ENCODE results near the gene ADGRV1. TPM values are rescaled to one million over a fixed set of nuclear protein-coding genes. Genes with fewer than 3 reads are reported as not detected.

Gene ADGRV1
- total and polyA plus RNA-seq, 7 experiments from 2014 or later = 0.32 to 1.1 TPM; not detected in 5

GRCh38 chr5:90718387-90718786 is 159.8 kb downstream of the ADGRV1 start:
- no peaks in the 10 kb centered on the region for H3K27me3 ChIP-seq (ENCODE audit: control insufficient read depth in 2 of 2, insufficient read depth in 2 of 2, low read length in 2 of 2)
- H3K4me3 ChIP-seq (ENCODE audit: low read length) = no peak overlapping the region
- ChIA-PET POLR2A (no interaction called here), CTCF (no interaction called here)
- no peaks in the 10 kb centered on the region for H3K9me3 ChIP-seq (ENCODE audit: control insufficient read depth in 2 of 3, low read length in 3 of 3)
- Mint-ChIP-seq H3K36me3 (no peaks in the 10 kb centered on the region), H3K27me3 (peaks cover 0 to 12% (median 8%) of the 10 kb centered on the region in 5 donors), H3K4me3 (no peak overlapping the region), H3K9me3 (peaks cover 0 to 2% (median 0%) of the 10 kb centered on the region in 11 donors), H3K4me1 (no peaks in the 10 kb centered on the region), H3K27ac (no peak overlapping the region)
- ATAC-seq (no peak), DNase-seq (no peak)
- no peaks in the 10 kb centered on the region for H3K4me1 ChIP-seq (ENCODE audit: control insufficient read depth in 2 of 2, insufficient read depth in 2 of 2, low read length in 2 of 2)
- H3K36me3 ChIP-seq (ENCODE audit: control insufficient read depth in 2 of 3, insufficient read depth in 3 of 3, low read length in 3 of 3) = no peaks in the 10 kb centered on the region
- intact Hi-C loops (cut with micrococcal nuclease) = no loop called here
- H3K27ac ChIP-seq (ENCODE audit: low read depth, low read length) = no peak overlapping the region

- no peaks in the 10 kb centered on the region for H3K36me3 Mint-ChIP-seq
- CTCF ChIA-PET = no interaction called here
- H3K9me3 ChIP-seq (ENCODE audit: control insufficient read depth in 2 of 3, low read length in 3 of 3) = no peaks in the 10 kb centered on the region
- POLR2A ChIA-PET = no interaction called here
- DNase-seq (no peak), ATAC-seq (no peak)
- no peaks in the 10 kb centered on the region for H3K4me1 Mint-ChIP-seq
- H3K27me3 ChIP-seq (ENCODE audit: control insufficient read depth in 2 of 2, insufficient read depth in 2 of 2, low read length in 2 of 2) = no peaks in the 10 kb centered on the region
- H3K36me3 ChIP-seq (ENCODE audit: control insufficient read depth in 2 of 3, insufficient read depth in 3 of 3, low read length in 3 of 3) = no peaks in the 10 kb centered on the region
- peaks cover 0 to 20% (median 5%) of the 10 kb centered on the region in 5 donors for H3K27me3 Mint-ChIP-seq
- no peak overlapping the region for H3K4me3 Mint-ChIP-seq
- H3K4me1 ChIP-seq (ENCODE audit: control insufficient read depth in 2 of 2, insufficient read depth in 2 of 2, low read length in 2 of 2) = no peaks in the 10 kb centered on the region
- no peak overlapping the region for H3K27ac Mint-ChIP-seq
- H3K27ac ChIP-seq (ENCODE audit: low read depth, low read length) = no peak overlapping the region
- no peak overlapping the region for H3K4me3 ChIP-seq (ENCODE audit: low read length)
- intact Hi-C loops (cut with micrococcal nuclease) = no loop called here
- peaks cover 2 to 37% (median 19%) of the 10 kb centered on the region in 11 donors for H3K9me3 Mint-ChIP-seq
Measured at GRCh38 chr5:90739567-90739966, 181.0 kb downstream of the ADGRV1 start.

- H3K36me3 ChIP-seq (ENCODE audit: control insufficient read depth in 2 of 3, insufficient read depth in 3 of 3, low read length in 3 of 3) = no peaks in the 10 kb centered on the region
- CTCF ChIA-PET = no interaction called here
- no peak for ATAC-seq
Measured at GRCh38 chr5:90740244-90740799, 181.7 kb downstream of the ADGRV1 start.

GRCh38 chr5:90741022-90741564 is 182.5 kb downstream of the ADGRV1 start:
- H3K4me1 Mint-ChIP-seq = no peaks in the 10 kb centered on the region
- DNase-seq (no peak), ATAC-seq (no peak)
- Histone ChIP-seq H3K27me3 (ENCODE audit: control insufficient read depth in 2 of 2, insufficient read depth in 2 of 2, low read length in 2 of 2) (no peaks in the 10 kb centered on the region), H3K4me1 (ENCODE audit: control insufficient read depth in 2 of 2, insufficient read depth in 2 of 2, low read length in 2 of 2) (no peaks in the 10 kb centered on the region), H3K9me3 (ENCODE audit: control insufficient read depth in 2 of 3, low read length in 3 of 3) (no peaks in the 10 kb centered on the region), H3K4me3 (ENCODE audit: low read length) (no peak overlapping the region), H3K27ac (ENCODE audit: low read depth, low read length) (no peak overlapping the region), H3K36me3 (ENCODE audit: control insufficient read depth in 2 of 3, insufficient read depth in 3 of 3, low read length in 3 of 3) (no peaks in the 10 kb centered on the region)
- intact Hi-C loops (cut with micrococcal nuclease) = no loop called here
- peaks cover 2 to 37% (median 19%) of the 10 kb centered on the region in 11 donors for H3K9me3 Mint-ChIP-seq
- no peaks in the 10 kb centered on the region for H3K36me3 Mint-ChIP-seq
- H3K4me3 Mint-ChIP-seq = no peak overlapping the region
- ChIA-PET CTCF (no interaction called here), POLR2A (no interaction called here)
- H3K27ac Mint-ChIP-seq = no peak overlapping the region
- peaks cover 0 to 20% (median 10%) of the 10 kb centered on the region in 5 donors for H3K27me3 Mint-ChIP-seq

More at GRCh38 chr5:90740244-90740799, 181.7 kb downstream of the ADGRV1 start:
- Mint-ChIP-seq H3K36me3 (no peaks in the 10 kb centered on the region), H3K4me3 (no peak overlapping the region), H3K4me1 (no peaks in the 10 kb centered on the region), H3K27me3 (peaks cover 0 to 20% (median 5%) of the 10 kb centered on the region in 5 donors), H3K27ac (no peak overlapping the region), H3K9me3 (peaks cover 2 to 37% (median 19%) of the 10 kb centered on the region in 11 donors)
- POLR2A ChIA-PET = no interaction called here
- Histone ChIP-seq H3K4me1 (ENCODE audit: control insufficient read depth in 2 of 2, insufficient read depth in 2 of 2, low read length in 2 of 2) (no peaks in the 10 kb centered on the region), H3K4me3 (ENCODE audit: low read length) (no peak overlapping the region), H3K9me3 (ENCODE audit: control insufficient read depth in 2 of 3, low read length in 3 of 3) (no peaks in the 10 kb centered on the region), H3K27me3 (ENCODE audit: control insufficient read depth in 2 of 2, insufficient read depth in 2 of 2, low read length in 2 of 2) (no peaks in the 10 kb centered on the region), H3K27ac (ENCODE audit: low read depth, low read length) (no peak overlapping the region)
- DNase-seq = no peak
- intact Hi-C loops (cut with micrococcal nuclease) = no loop called here

GRCh38 chr5:90746119-90746518 is 187.5 kb downstream of the ADGRV1 start:
- H3K9me3 ChIP-seq (ENCODE audit: control insufficient read depth in 2 of 3, low read length in 3 of 3) = no peaks in the 10 kb centered on the region
- no peak overlapping the region for H3K4me3 ChIP-seq (ENCODE audit: low read length)
- intact Hi-C loops (cut with micrococcal nuclease) = no loop called here
- DNase-seq (no peak), ATAC-seq (no peak)
- CTCF ChIA-PET = no interaction called here
- H3K27me3 ChIP-seq (ENCODE audit: control insufficient read depth in 2 of 2, insufficient read depth in 2 of 2, low read length in 2 of 2) = no peaks in the 10 kb centered on the region
- Mint-ChIP-seq H3K27ac (no peak overlapping the region), H3K4me3 (no peak overlapping the region), H3K4me1 (no peaks in the 10 kb centered on the region), H3K27me3 (peaks cover 0 to 26% (median 19%) of the 10 kb centered on the region in 5 donors), H3K9me3 (peaks cover 0 to 7% (median 2%) of the 10 kb centered on the region in 11 donors), H3K36me3 (no peaks in the 10 kb centered on the region)
- POLR2A ChIA-PET = no interaction called here
- no peaks in the 10 kb centered on the region for H3K4me1 ChIP-seq (ENCODE audit: control insufficient read depth in 2 of 2, insufficient read depth in 2 of 2, low read length in 2 of 2)
- H3K36me3 ChIP-seq (ENCODE audit: control insufficient read depth in 2 of 3, insufficient read depth in 3 of 3, low read length in 3 of 3) = no peaks in the 10 kb centered on the region
- no peak overlapping the region for H3K27ac ChIP-seq (ENCODE audit: low read depth, low read length)

- ChIA-PET POLR2A (no interaction called here), CTCF (no interaction called here)
- Histone ChIP-seq H3K27me3 (ENCODE audit: control insufficient read depth in 2 of 2, insufficient read depth in 2 of 2, low read length in 2 of 2) (no peaks in the 10 kb centered on the region), H3K9me3 (ENCODE audit: control insufficient read depth in 2 of 3, low read length in 3 of 3) (no peaks in the 10 kb centered on the region), H3K27ac (ENCODE audit: low read depth, low read length) (no peak overlapping the region), H3K4me3 (ENCODE audit: low read length) (no peak overlapping the region), H3K36me3 (ENCODE audit: control insufficient read depth in 2 of 3, insufficient read depth in 3 of 3, low read length in 3 of 3) (no peaks in the 10 kb centered on the region), H3K4me1 (ENCODE audit: control insufficient read depth in 2 of 2, insufficient read depth in 2 of 2, low read length in 2 of 2) (no peaks in the 10 kb centered on the region)
- ATAC-seq (no peak), DNase-seq (no peak)
- Mint-ChIP-seq H3K9me3 (peaks cover 0 to 6% (median 0%) of the 10 kb centered on the region in 11 donors), H3K36me3 (no peaks in the 10 kb centered on the region), H3K27me3 (peaks cover 0 to 28% (median 20%) of the 10 kb centered on the region in 5 donors), H3K27ac (no peak overlapping the region), H3K4me1 (no peaks in the 10 kb centered on the region), H3K4me3 (no peak overlapping the region)
- intact Hi-C loops (cut with micrococcal nuclease) = no loop called here
Measured at GRCh38 chr5:90747175-90747574, 188.6 kb downstream of the ADGRV1 start.

GRCh38 chr5:90747693-90748092 is 189.1 kb downstream of the ADGRV1 start:
- no peak overlapping the region for H3K27ac Mint-ChIP-seq
- DNase-seq (no peak), ATAC-seq (no peak)
- H3K9me3 Mint-ChIP-seq = peaks cover 0 to under 1% (median 0%) of the 10 kb centered on the region in 11 donors
- peaks cover 0 to 28% (median 19%) of the 10 kb centered on the region in 5 donors for H3K27me3 Mint-ChIP-seq
- no peaks in the 10 kb centered on the region for H3K36me3 Mint-ChIP-seq
- Histone ChIP-seq H3K4me3 (ENCODE audit: low read length) (no peak overlapping the region), H3K4me1 (ENCODE audit: control insufficient read depth in 2 of 2, insufficient read depth in 2 of 2, low read length in 2 of 2) (no peaks in the 10 kb centered on the region), H3K27me3 (ENCODE audit: control insufficient read depth in 2 of 2, insufficient read depth in 2 of 2, low read length in 2 of 2) (no peaks in the 10 kb centered on the region), H3K27ac (ENCODE audit: low read depth, low read length) (no peak overlapping the region), H3K9me3 (ENCODE audit: control insufficient read depth in 2 of 3, low read length in 3 of 3) (no peaks in the 10 kb centered on the region), H3K36me3 (ENCODE audit: control insufficient read depth in 2 of 3, insufficient read depth in 3 of 3, low read length in 3 of 3) (no peaks in the 10 kb centered on the region)
- CTCF ChIA-PET = no interaction called here
- H3K4me1 Mint-ChIP-seq = no peaks in the 10 kb centered on the region
- POLR2A ChIA-PET = no interaction called here
- intact Hi-C loops (cut with micrococcal nuclease) = no loop called here
- H3K4me3 Mint-ChIP-seq = no peak overlapping the region

All from naive thymus-derived CD4-positive, alpha-beta T cell (primary cell).